HL-60 (cell line): Measurements from ENCODE around the gene IFNG-AS1.

Experiments used
- DNase-seq, 2 experiments: peaks; one replicate each; pipeline ENCODE4 v3.0.0-alpha.2; 2010 to 2020; ENCODE audit warnings: low read depth in 1 of 2, low spot score in 1 of 2
- H3K27ac ChIP-seq: fragments of 250-450 bp; sonication (Bioruptor Pico); replicated peaks from 2 replicates; pipeline ENCODE4 v1.5.1; 2020; ENCODE audit warnings: mild to moderate bottlenecking, moderate library complexity
- H3K27me3 ChIP-seq: fragments of 250-450 bp; sonication (Bioruptor Pico); 2 replicates; pipeline ENCODE4 v1.5.1; 2021; ENCODE audit warnings: mild to moderate bottlenecking, moderate library complexity; ENCODE audit not compliant: insufficient read depth, poor library complexity, severe bottlenecking
- H3K4me3 ChIP-seq: replicated peaks from 2 replicates; pipeline ENCODE4 v1.5.1; 2011; ENCODE audit warnings: mild to moderate bottlenecking, control low read depth, low read length; ENCODE audit not compliant: insufficient read depth
- CTCF ChIP-seq: IDR thresholded peaks from one replicate; pipeline ENCODE4 v1.5.1; 2011; ENCODE audit warnings: low read length, control low read depth, inconsistent platforms; ENCODE audit not compliant: insufficient read depth
- GABPA ChIP-seq: IDR thresholded peaks from 2 replicates; pipeline ENCODE4 v1.6.1; 2012; ENCODE audit warnings: low read depth
- POLR2AphosphoS5 ChIP-seq: IDR thresholded peaks from 2 replicates; pipeline ENCODE4 v1.6.1; 2012; ENCODE audit warnings: low read depth
- REST ChIP-seq: IDR thresholded peaks from 2 replicates; pipeline ENCODE4 v1.6.1; 2012; ENCODE audit warnings: low read depth; ENCODE audit not compliant: insufficient replicate concordance
- SPI1 ChIP-seq: IDR thresholded peaks from 2 replicates; pipeline ENCODE4 v1.6.1; 2012; ENCODE audit warnings: low read depth, mild to moderate bottlenecking, borderline replicate concordance

IFNG-AS1 gene

GRCh38 chr12:68011882-68012207 lies 22.6 kb downstream of the IFNG-AS1 start:
- Histone ChIP-seq H3K27me3 (no peaks in the 10 kb centered on the region), H3K27ac (no peak overlapping the region), H3K4me3 (no peak overlapping the region)
- no peak for DNase-seq
- TF ChIP-seq SPI1 (no peak), POLR2AphosphoS5 (no peak), REST (no peak), GABPA (no peak), CTCF (no peak)

DNA sequence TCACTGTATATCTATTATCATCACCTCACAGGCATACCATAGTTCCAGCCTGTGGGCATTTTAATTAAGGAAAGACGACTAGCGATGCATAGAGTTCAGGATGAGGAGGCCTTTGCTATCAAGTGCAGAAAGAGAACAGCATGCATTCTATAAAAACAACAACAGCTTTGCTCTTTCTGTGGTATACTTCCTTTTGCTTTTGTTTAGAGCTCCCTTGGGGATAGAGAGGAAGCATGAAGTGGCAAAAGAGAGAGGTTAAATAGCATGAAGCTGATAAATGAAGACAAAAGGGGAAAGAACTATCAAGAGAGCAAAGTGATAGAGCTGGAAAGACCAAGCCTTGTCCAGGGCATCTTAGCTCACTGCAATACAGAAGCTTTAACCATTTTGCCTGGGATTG lies 23.5 kb downstream of the IFNG-AS1 start:
- DNase-seq = no peak
- Histone ChIP-seq H3K27me3 (no peaks in the 10 kb centered on the region), H3K4me3 (no peak overlapping the region), H3K27ac (no peak overlapping the region)
- TF ChIP-seq CTCF = no peak
- no peak for TF ChIP-seq SPI1
- no peak for TF ChIP-seq REST
- TF ChIP-seq POLR2AphosphoS5 = no peak
- TF ChIP-seq GABPA = no peak

DNA sequence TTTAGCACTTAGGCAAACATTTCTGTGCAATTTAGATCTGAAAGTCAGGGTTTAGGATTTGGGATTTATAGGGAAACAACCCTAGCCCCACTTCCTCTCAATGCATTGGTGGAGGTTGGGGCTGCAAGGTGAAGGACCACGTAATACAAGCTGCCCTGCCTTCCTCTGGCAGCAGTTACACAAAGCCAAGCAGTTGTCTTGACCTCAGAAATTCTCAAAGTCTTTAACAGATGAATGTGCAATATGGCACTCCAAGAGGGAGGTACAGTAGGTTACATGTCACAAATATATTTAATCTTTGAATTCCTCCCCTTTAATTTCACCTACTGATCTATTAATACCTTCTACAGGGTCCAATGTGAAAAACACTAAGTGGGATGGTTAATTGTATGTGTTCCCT lies 23.9 kb downstream of the IFNG-AS1 start:
- Histone ChIP-seq H3K4me3 (no peak overlapping the region), H3K27ac (no peak overlapping the region), H3K27me3 (no peaks in the 10 kb centered on the region)
- DNase-seq = no peak
- TF ChIP-seq POLR2AphosphoS5 (no peak), CTCF (no peak), REST (no peak), SPI1 (no peak), GABPA (no peak)
